Measurements from ENCODE around the gene STRN3.
"Not testable (repeated sequence)": the region's sequence is repeated elsewhere in the genome, so short reads cannot be mapped to it uniquely, and the experiment has no call there.

The STRN3 gene, protein sequence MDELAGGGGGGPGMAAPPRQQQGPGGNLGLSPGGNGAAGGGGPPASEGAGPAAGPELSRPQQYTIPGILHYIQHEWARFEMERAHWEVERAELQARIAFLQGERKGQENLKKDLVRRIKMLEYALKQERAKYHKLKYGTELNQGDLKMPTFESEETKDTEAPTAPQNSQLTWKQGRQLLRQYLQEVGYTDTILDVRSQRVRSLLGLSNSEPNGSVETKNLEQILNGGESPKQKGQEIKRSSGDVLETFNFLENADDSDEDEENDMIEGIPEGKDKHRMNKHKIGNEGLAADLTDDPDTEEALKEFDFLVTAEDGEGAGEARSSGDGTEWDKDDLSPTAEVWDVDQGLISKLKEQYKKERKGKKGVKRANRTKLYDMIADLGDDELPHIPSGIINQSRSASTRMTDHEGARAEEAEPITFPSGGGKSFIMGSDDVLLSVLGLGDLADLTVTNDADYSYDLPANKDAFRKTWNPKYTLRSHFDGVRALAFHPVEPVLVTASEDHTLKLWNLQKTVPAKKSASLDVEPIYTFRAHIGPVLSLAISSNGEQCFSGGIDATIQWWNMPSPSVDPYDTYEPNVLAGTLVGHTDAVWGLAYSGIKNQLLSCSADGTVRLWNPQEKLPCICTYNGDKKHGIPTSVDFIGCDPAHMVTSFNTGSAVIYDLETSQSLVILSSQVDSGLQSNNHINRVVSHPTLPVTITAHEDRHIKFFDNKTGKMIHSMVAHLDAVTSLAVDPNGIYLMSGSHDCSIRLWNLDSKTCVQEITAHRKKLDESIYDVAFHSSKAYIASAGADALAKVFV

DNA sequence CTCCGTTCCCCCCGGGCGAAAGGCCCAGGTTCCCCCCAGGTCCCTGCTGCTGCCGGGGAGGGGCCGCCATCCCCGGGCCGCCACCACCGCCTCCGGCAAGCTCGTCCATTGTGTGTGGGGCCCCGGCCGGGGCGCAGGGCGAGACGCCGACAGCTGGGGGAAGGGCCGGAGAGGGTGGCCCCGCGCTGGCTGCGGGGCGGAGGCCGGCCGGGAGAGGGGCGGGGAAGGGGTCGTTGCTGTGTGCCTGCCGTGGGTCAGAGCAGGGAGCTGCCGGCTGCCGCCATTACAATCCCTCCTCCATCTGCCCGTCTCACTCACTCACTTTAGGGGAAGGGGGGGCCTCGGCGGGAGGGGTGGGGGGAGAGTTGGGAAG lies at the start of gene STRN3:
Gene STRN3 (minus strand): TSS at position 303 of the 373 bp plus-strand sequence. CDS start 194 bp downstream, at position 109.
- no peak for DNase-seq

DNA sequence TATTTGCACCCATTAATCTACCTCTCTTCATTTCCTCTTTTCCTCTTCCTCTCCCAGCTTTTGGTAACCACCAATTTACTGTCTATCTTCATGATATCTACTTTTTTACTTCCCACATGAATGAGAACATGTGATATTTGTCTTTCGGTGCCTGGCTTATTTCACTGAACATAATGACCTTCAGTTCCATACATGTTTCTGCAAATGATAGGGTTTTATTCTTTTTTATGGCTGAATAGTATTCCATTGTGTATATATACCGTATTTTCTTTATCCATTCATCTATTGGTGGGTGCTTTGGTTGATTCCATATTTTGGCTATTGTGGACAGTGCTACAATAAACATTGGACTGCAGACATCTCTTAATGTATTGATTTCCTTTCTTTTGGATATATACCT lies 49.0 kb upstream of the STRN3 start:
- DNase-seq = no peak

DNA sequence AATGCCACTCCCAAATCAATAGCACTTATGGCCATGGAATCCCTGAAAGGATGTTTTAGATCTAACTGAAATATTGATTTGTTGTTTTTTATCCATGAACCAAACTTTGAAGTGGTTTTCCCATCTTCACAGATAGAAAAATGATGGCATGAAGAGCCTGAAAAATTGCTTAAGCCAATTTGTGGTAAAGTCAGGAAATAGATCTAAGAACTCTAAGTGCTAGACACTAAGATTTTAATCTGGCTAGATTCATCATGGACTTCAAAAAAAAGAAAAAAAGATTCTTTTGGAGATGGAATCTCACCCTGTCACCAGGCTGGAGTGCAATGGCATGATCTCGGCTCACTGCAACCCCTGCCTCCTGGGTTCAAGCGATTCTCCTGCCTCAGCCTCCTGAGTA lies 45.0 kb upstream of the STRN3 start:
- DNase-seq = no peak

DNA sequence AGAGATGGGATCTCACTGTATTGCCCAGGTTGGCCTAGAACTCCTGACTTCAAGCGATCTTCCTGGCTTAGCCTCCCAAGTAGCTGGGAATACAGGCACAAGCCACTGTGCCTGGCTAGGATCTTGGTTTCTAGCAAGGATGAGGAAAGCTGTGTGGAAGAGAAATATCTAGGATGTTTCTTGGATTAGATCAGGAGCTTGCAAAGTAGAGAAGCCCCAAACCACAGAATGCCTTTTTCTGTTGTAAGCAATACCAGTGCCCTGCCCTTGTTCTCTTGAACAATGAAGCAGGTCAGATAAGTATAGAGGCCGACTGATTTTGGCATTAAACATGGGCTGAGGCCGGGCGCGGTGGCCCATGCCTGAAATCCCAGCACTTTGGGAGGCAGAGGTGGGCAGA lies 44.3 kb upstream of the STRN3 start:
- DNase-seq = peak; percentile 95

DNA sequence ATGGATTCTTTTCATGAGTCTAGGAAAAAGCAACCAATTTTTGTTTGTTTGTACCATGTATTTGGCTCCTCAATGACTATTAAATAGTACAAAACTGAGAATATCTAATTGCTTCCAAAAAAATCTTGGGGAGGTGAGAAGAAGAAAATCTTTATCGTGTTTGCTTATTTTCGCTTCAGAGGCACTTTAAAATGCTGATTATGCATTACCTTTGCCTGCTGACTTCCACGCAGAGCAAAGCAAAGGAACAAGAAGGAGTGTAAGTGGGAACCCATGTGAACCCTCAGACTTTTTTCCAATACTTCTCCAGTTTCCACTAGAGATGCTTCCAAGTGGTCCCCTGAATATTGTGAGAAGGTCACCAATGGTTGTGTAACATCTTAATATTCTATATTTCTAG lies 43.2 kb upstream of the STRN3 start:
- no peak for DNase-seq

DNA sequence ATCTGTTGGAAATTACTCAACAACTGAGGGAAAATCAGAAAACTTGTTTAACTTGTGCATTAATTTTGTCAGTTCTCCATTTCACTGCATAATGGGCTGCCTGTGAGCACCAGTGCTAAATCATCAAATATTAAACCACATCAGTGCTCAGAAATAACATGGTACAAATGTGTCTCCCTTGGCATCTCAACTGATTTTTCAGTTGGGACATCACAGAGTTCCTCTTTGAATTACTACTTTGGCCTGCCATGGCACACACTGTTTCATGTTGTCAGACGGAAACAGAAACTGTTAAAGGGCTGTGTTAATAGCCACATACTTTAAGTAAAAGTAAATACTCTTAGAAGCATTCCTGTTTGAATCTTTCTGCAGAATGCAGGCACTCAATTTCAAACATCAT lies 42.1 kb upstream of the STRN3 start:
- DNase-seq = no peak

DNA sequence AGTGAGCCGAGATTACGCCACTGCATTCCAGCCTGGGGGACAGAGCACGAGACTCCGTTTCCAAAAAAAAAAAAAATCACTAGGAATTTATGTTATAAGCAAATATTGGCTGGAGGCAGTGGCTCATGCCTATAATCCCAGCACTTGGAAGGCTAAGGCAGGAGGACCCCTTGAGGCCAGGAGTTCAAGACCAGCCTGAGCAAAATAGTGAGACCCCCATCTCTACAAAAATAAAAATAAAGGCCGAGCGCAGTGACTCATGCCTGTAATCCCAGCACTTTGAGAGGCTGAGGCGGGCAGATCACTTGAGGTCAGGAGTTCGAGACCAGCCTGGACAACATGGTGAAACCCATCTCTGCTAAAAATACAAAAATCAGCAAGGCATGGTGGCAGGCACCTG lies 36.7 kb upstream of the STRN3 start:
- DNase-seq = not testable (repeated sequence)

DNA sequence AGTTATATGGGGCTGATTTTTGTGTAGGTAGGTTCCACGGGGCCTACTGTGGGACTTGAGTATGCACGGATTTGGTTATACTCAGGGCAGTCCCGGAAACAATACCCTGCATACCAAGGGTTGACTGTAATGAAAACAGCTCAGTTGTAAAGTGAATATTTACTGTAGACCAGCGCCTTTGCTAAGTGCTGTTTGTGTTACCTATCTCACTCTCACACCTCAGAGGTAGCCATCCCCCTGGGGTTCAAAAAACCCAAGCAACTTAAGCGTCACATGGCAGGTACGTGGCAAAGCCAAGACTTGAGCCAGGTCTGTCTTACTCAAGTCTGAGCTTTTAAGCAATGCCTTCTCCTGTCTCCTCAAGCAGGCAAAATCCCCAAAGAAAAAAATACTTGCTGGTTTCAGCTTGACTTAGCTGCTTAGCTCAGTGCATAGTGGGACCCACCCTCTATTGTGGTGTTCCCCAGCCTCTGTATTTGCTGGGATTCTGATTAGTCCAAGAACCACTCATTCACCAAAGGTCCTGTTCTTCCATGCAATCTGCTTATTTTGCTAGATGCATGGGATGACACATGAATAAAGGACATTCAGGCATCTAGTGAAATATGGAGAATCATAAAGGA lies 34.2 kb upstream of the STRN3 start:
- DNase-seq = no peak

DNA sequence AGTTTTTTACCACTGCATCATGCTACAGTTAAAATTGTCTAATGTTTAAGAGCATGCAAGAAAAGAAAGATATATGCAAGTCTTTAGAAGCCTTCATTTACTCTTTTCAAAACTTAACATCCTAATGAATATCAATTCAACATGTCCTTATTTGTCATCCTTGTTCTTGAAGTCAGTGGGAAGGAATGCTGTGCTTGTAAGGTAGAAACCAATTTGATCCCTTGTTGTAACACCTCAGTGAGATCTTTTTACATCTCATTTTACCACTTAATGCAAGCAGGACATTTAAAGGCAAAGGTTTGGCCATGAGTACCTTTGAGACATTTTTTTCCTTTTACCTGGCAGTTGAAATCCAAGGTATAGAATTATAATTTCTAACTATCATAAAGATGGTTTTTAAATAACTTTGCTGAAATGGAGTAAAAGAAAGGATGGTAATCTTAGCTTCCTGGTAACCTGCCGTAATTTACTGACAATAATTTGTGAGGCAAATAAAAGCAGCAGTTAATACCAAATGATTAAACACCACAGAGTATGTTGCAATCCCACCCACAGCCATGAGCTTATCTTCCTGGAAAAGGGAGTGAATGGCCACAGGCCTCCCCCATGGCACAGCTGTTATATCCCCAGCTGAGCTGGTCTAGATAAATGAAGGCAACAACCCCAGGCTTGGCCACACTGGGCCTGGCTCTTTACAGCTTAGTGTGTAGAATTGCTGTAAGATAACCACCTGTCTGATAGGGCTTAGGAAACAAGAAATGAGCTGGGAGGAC lies 33.2 kb upstream of the STRN3 start:
- peak; percentile 75 for DNase-seq

DNA sequence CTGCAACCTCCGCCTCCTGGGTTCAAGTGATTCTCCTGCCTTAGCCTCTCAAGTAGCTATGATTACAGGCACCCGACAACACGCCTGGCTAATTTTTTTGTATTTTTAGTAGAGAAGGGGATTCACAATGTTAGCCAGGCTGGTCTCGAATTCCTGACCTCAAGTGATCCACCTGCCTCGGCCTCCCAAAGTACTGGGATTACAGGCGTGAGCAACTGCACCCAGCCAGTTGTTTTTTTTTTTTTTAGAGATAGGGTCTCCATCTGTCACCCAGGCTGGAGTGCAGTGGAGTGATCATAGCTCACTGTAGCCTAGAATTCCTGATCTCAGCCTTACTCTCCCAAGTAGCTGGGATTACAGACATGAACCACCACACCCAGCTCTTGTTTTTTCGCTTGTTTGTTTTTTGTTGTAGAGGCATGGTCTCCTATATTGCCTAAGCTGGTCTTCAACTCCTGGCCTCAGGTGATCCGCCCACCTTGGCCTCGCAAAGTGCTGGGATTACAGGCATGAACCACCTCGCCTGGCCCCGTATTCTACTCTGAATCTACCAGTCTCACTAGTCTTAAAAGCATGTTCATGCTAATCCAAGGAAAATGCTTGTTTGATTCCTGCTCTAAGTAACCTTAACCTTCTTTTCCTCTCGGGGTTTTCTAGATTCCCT lies 31.7 kb upstream of the STRN3 start:
- DNase-seq = no peak

DNA sequence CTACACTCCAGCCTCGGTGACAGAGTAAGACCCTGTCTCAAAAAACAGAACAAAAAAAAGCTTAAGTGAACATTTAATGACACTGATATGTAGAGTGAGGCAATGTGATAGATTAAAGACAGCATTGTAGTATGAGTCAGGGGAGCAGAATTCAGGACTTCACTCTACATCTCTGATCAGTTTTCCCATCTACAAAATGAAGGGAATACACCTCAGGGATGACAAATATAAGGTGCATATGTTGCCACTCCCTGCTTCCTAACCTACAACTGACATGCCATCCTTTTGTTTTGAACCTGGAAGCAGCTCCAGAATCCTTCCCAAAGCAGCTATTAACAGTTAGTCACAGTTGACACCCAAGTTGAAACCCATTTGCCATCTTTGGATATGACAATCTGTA lies 30.9 kb upstream of the STRN3 start:
- DNase-seq = no peak

DNA sequence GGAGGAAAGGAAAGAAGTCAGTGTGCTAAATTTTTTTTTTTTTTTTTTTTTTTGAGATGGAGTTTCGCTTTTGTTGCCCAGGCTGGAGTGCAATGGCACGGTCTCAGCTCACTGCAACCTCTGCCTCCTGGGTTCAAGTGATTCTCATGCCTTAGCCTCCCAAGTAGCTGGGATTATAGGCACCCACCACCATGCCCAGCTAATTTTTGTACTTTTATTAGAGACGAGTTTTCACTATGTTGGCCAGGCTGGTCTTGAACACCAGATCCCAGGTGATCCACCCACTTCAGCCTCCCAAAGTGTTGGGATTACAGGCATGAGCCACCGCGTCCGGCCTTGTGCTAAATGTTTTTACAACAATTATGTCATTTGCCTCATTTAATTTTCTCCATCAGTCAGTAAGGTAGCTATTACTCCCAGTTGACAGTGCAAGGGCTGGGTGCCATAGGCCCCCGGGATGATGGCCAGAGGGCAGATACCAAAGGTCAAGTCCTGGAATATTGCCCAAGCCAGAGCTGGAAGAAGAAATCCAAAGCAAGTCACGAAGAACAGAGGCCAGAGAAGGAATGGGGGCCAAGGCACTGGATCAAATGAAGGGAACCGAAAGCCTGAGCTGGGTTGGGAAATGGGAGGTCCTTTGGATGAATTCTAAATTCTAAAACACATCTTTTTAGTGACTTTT lies 26.9 kb upstream of the STRN3 start:
- DNase-seq = not testable (repeated sequence)

DNA sequence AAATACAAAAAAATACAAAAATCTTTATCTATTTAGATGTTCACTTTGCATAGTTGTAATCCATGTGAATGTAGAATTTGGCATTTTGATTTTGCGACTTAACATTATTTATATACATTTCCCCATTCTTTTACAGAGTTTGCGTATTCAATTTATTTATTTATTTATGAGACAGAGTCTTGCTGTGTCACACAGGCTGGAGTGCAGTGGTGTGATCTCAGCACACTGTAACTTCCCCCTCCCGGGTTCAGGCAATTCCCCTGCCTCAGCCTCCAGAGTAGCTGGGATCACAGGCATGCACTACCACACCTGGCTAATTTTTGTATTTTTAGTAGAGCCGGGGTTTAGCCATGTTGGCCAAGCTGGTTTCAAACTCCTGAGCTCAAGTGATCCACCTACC lies 25.3 kb upstream of the STRN3 start:
- DNase-seq = no peak

DNA sequence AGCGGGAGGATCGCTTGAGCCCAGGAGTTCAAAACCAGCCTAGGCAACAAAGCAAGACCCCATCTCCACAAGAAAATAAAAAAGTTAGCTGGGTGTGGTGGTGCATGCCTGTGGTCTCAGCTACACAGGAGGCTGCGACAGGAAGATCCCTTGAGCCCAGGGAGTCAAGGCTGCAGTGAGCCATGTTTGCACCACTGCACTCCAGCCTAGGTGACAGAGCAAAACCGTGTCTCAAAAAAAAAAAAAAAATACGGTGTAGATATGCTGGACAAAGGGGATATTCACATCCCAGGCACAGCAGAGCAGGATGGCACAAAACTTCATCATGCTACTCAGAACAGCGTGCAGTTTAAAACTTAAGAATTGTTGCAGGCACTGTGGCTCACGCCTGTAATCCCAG lies 24.8 kb upstream of the STRN3 start:
- no peak for DNase-seq

DNA sequence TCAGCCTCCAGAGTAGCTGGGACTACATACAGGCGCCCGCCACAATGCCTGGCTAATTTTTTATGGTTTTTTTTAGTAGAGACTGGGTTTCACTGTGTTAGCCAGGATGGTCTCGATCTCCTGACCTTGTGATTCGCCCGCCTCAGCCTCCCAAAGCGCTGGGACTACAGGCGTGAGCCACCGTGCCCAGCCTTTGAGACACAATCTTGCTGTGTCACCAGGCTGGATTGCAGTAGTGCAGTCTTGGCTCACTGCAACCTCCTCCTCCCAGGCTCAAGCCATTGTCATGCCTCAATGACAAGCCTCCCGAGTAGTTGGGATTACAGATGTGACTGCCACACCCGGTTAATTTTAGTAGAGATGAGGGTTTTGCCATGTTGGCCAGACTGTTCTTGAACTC lies 21.3 kb upstream of the STRN3 start:
- no peak for DNase-seq

DNA sequence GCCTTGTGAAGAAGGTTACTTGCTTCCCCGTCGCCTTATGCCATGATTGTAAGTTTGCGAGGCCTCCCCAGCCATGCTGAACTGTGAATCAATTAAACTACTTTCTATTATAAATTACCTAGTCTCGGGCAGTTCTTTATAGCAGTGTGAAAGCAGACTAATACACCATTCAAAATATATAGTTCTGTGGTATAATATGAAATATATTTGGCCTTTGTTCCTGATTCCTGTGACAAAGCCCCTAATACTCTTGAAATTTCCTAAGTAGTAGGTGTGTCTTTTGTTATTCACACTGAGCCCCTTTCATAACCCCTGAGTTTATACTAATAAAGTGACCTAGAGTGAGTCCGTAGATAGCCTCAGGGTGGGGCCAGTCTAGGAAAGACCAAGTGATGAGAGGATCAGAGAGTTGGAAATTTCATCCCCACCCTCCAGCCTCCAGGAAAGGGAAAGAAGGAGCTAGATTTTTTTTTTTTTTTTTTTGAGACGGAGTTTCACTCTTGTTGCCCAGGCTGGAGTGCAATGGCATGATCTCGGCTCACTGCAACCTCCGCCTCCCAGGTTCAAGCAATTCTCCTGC lies 19.4 kb upstream of the STRN3 start:
- DNase-seq = no peak

DNA sequence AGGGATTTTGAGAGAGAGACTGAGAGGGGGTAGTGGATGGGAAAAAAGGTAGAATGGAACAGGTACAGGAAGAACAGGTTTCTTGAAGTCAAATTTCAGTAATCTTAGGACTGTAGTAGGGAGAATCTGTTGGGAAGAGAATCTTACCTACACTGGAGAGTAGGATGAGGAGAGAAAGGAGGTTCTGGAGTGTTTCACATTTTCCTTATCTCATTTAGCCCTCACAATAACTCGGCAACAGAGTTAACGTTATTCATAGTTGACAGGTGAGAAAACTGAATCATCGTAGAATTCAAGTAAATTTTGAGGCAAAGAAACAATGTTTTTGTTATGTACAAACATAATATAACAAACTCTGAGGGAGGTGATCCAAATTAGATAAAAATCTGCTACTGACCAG lies 17.2 kb upstream of the STRN3 start:
- no peak for DNase-seq

DNA sequence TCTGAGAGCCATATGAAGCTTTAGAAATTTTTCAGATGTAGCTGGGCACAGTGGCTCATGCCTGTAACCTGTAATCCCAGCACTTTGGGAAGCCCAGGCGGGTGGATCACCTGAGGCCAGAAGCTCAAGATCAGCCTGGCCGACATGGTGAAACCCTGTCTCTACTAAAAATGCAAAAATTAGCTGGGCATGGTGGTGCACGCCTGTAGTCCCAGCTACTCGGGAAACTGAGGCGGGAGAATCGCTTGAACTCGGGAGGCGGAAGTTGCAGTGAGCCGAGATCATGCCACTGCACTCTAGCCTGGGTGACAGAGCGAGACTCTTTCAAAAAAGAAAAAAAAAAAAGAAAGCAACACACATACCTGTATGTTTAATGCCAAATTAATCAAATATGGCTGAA lies 16.7 kb upstream of the STRN3 start:
- DNase-seq = not testable (repeated sequence)

DNA sequence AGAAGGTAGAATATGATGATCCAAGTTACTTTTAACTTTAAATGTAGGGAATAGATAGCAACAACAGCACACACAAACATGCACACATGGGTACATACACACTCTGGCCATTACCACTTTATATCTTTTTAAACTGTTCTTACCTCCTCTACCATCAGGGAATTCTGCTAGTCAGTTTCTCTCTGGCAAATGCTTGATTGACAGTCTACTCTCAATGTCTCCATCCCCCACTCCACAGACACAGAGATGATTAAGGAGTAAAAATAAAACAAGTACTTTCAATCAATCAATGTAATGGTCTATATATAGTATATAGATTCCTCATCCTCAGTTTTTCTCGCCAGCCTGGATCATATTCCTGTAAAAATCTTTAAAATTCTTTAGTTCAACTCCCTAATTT lies 16.1 kb upstream of the STRN3 start:
- no peak for DNase-seq

DNA sequence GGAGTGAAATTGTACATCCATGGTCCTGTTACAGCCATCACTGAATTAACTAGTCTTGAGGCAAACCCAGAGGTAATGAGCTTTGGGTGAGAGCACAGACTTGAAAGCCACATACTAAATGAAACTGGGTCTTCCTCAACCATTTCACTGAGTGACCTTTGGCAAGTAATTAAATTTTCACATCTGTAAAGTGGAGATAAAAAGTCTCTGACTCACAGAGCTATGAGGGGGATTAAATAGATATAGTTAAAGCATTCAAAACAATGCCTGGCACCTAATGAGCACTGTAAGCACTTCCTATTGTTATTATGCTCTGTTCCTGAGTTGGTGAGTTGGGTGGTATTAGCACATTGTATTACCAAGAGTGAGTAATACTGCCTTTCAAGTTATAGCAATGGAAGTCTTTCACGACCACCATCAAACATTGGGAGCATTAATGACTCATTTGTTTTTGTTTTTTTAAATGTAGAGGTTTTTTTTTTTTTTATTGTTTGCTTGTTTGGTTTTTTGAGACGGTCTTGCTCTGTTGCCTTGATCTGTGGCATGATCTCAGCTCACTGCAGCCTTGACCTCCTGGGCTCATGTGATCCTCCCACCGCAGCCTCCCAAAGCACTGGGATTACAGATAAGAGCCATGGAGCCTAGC lies 12.5 kb upstream of the STRN3 start:
- DNase-seq = no peak

DNA sequence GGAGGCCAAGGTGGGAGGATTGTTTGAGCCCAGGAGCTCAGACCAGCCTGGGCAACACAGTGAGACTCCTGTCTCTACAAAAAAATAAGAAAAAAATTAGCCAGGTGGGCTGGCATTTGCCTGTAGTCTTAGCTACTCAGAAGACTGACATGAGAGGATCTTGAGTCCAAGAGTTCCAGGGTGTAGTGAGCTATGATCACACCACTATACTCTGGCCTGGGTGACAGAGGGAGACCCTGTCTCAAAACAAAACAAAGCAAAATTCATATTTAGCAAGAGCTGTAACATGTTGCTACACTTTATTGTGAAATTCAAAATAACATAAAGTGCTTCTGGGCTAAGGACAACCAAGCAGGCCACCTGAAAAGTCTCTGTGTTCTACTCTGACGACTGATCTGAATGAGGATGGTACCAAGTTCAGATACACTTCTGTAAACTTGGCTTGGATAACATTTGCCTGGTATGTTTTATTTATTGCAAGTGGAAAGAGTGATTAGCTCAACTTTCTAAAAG lies 11.6 kb upstream of the STRN3 start:
- no peak for DNase-seq
